Osteoblast (primary cell): ENCODE results near the gene MYO3A. TPM values are rescaled to one million over a fixed set of nuclear protein-coding genes. Genes with fewer than 3 reads are reported as not detected.

Experiments used
- DNase-seq: peaks from one replicate; pipeline ENCODE4 v3.0.0; 2011; ENCODE audit warnings: low spot score, mixed read lengths; ENCODE audit not compliant: insufficient read length; ENCODE audit errors: missing footprints
- H2AFZ ChIP-seq: 2 replicates; pipeline ENCODE4 v1.6.0; 2011; ENCODE audit warnings: mild to moderate bottlenecking, low read length
- H3K27ac ChIP-seq: 2 replicates; pipeline ENCODE4 v1.5.1; 2011; ENCODE audit warnings: mild to moderate bottlenecking, low read depth, low read length, moderate library complexity
- H3K27me3 ChIP-seq: 2 replicates; pipeline ENCODE4 v1.6.0; 2012; ENCODE audit warnings: mild to moderate bottlenecking, control low read depth, inconsistent platforms, low read length, moderate library complexity; ENCODE audit not compliant: insufficient read depth
- H3K36me3 ChIP-seq: 2 replicates; pipeline ENCODE4 v1.5.1; 2011; ENCODE audit warnings: mild to moderate bottlenecking, low read length, control low read depth, moderate library complexity; ENCODE audit not compliant: insufficient read depth
- H3K4me1 ChIP-seq: 2 replicates; pipeline ENCODE4 v1.5.1; 2011; ENCODE audit warnings: mild to moderate bottlenecking, low read length, control low read depth, moderate library complexity; ENCODE audit not compliant: insufficient read depth
- H3K4me2 ChIP-seq: 2 replicates; pipeline ENCODE4 v1.6.0; 2011; ENCODE audit warnings: mild to moderate bottlenecking, low read length; ENCODE audit not compliant: insufficient read depth
- H3K4me3 ChIP-seq: fragments of 200-600 bp; sonication (generic); 3 replicates; pipeline ENCODE4 v1.5.1; 2012; ENCODE audit warnings: mild to moderate bottlenecking, low read length, inconsistent platforms; ENCODE audit not compliant: insufficient read depth
- H3K79me2 ChIP-seq: 2 replicates; pipeline ENCODE4 v1.6.0; 2012; ENCODE audit warnings: mild to moderate bottlenecking, low read length, control low read depth, inconsistent platforms; ENCODE audit not compliant: insufficient read depth
- H3K9me3 ChIP-seq: 2 replicates; pipeline ENCODE4 v1.5.1; 2011; ENCODE audit warnings: low read depth, low read length, control low read depth
- H4K20me1 ChIP-seq: 2 replicates; pipeline ENCODE4 v1.6.0; 2012; ENCODE audit warnings: mild to moderate bottlenecking, low read length, control low read depth; ENCODE audit not compliant: insufficient read depth
- CTCF ChIP-seq: IDR thresholded peaks from 2 replicates; pipeline ENCODE4 v1.5.1; 2011; ENCODE audit warnings: mild to moderate bottlenecking, low read depth, low read length, moderate library complexity; ENCODE audit errors: extremely low read depth
- total RNA-seq: library from RNA; depleted of rRNA; stranded (reverse); fragments of >200 nt; gene quantifications from 2 replicates; pipeline ENCODE4 v1.2.3, GENCODE V29; 2012

MYO3A gene
- total RNA-seq, 1 donor: not detected

- Histone ChIP-seq H3K9me3 (no peaks in the 10 kb centered on the region), H3K4me3 (no peak overlapping the region), H3K4me1 (no peaks in the 10 kb centered on the region), H4K20me1 (no peaks in the 10 kb centered on the region), H2AFZ (no peak overlapping the region), H3K27ac (no peak overlapping the region), H3K4me2 (no peak overlapping the region), H3K36me3 (no peaks in the 10 kb centered on the region), H3K27me3 (no peaks in the 10 kb centered on the region), H3K79me2 (no peaks in the 10 kb centered on the region)
- no peak for DNase-seq
- no peak for TF ChIP-seq CTCF
Measured at GRCh38 chr10:25902002-25902401, 32.0 kb upstream of the MYO3A start.

- H2AFZ ChIP-seq: no peak overlapping the region
- H3K27ac ChIP-seq: no peak overlapping the region
- H3K79me2 ChIP-seq: no peaks in the 10 kb centered on the region
- H3K9me3 ChIP-seq: no peaks in the 10 kb centered on the region
- no peaks in the 10 kb centered on the region for H4K20me1 ChIP-seq
- H3K36me3 ChIP-seq: no peaks in the 10 kb centered on the region
- no peak for DNase-seq
- TF ChIP-seq CTCF: no peak
- H3K27me3 ChIP-seq: no peaks in the 10 kb centered on the region
- H3K4me2 ChIP-seq: no peak overlapping the region
- H3K4me1 ChIP-seq: no peaks in the 10 kb centered on the region
- H3K4me3 ChIP-seq: no peak overlapping the region
Measured at GRCh38 chr10:25907261-25907660, 26.8 kb upstream of the MYO3A start.

- Histone ChIP-seq H3K79me2 (no peaks in the 10 kb centered on the region), H3K4me2 (no peak overlapping the region), H3K36me3 (no peaks in the 10 kb centered on the region), H3K4me3 (no peak overlapping the region), H3K9me3 (no peaks in the 10 kb centered on the region), H3K27me3 (no peaks in the 10 kb centered on the region), H2AFZ (no peak overlapping the region), H3K4me1 (no peaks in the 10 kb centered on the region), H4K20me1 (no peaks in the 10 kb centered on the region), H3K27ac (no peak overlapping the region)
- TF ChIP-seq CTCF: no peak
- no peak for DNase-seq
Measured at GRCh38 chr10:25912866-25913265, 21.2 kb upstream of the MYO3A start.

- Histone ChIP-seq H3K9me3 (no peaks in the 10 kb centered on the region), H3K79me2 (no peaks in the 10 kb centered on the region), H3K4me2 (no peak overlapping the region), H3K4me1 (no peaks in the 10 kb centered on the region), H3K27me3 (no peaks in the 10 kb centered on the region), H3K27ac (no peak overlapping the region), H3K36me3 (no peaks in the 10 kb centered on the region), H3K4me3 (no peak overlapping the region), H4K20me1 (no peaks in the 10 kb centered on the region), H2AFZ (no peak overlapping the region)
- no peak for TF ChIP-seq CTCF
- no peak for DNase-seq
Measured at GRCh38 chr10:25914776-25915175, 19.3 kb upstream of the MYO3A start.
